Measurements from ENCODE around the gene RNF130. TPM values are rescaled to one million over a fixed set of nuclear protein-coding genes. Genes with fewer than 3 reads are reported as not detected.

Gene RNF130
- total and polyA plus RNA-seq, 2 of the 13 experiments (the other 11 are each of a cell fraction or from before 2014, with no cell fraction given): 28.2 to 28.3 TPM

- no peak; the same call in 1 of the 2 replicates for TF ChIP-seq ZNF710 (CRISPR knock-in tag; IDR thresholded peaks at IDR 0.05; ENCODE audit: borderline replicate concordance)
- no peak for TF ChIP-seq ZFY (CRISPR knock-in tag; IDR thresholded peaks at IDR 0.05)
- TF ChIP-seq PLSCR1 (CRISPR knock-in tag; IDR thresholded peaks at IDR 0.05; ENCODE audit: borderline replicate concordance): no peak
- no peak for TF ChIP-seq KAT7 (CRISPR knock-in tag; IDR thresholded peaks at IDR 0.05; ENCODE audit: borderline replicate concordance)
- no peak for TF ChIP-seq ZBTB34 (CRISPR knock-in tag; IDR thresholded peaks at IDR 0.05)
- TF ChIP-seq ZFAT (CRISPR knock-in tag; conservative IDR thresholded peaks at IDR 0.05): no peak
- TF ChIP-seq ARNT2 (CRISPR knock-in tag; IDR thresholded peaks at IDR 0.05; ENCODE audit: low read depth): no peak
- TF ChIP-seq HMGXB4 (CRISPR knock-in tag; IDR thresholded peaks at IDR 0.05; ENCODE audit: borderline replicate concordance in 1 of 2, low read depth in 1 of 2): no peak
- no peak for TF ChIP-seq ZNF839 (CRISPR knock-in tag; IDR thresholded peaks at IDR 0.05; ENCODE audit: borderline replicate concordance)
- TF ChIP-seq MZF1 (CRISPR knock-in tag; IDR thresholded peaks at IDR 0.05; ENCODE audit: borderline replicate concordance): no peak
- TF ChIP-seq SALL1 (CRISPR knock-in tag; IDR thresholded peaks at IDR 0.05): peak; percentile 39; the same call in 1 of the 2 replicates
- no peak for TF ChIP-seq RBAK (CRISPR knock-in tag; IDR thresholded peaks at IDR 0.05)
- TF ChIP-seq ZSCAN31 (CRISPR knock-in tag; IDR thresholded peaks at IDR 0.05; ENCODE audit: low read depth): no peak
- no peak for TF ChIP-seq ZNF562 (CRISPR knock-in tag; IDR thresholded peaks at IDR 0.05; ENCODE audit: borderline replicate concordance)
- no peak for TF ChIP-seq CBX2 (IDR thresholded peaks at IDR 0.05; ENCODE audit: low read depth, low read length)
- 0 out of 2 replicates have a peak, but pooled peaks have one; percentile 42 for TF ChIP-seq CBX2 (CRISPR knock-in tag; IDR thresholded peaks at IDR 0.05; ENCODE audit: low read depth)
- TF ChIP-seq TRAFD1 (CRISPR knock-in tag; IDR thresholded peaks at IDR 0.05; ENCODE audit: borderline replicate concordance): no peak
- 0 out of 2 replicates have a peak, but pooled peaks have one; percentile 28 for TF ChIP-seq ATF3 (CRISPR knock-in tag; IDR thresholded peaks at IDR 0.05)
- no peak for TF ChIP-seq ZNF775 (CRISPR knock-in tag; IDR thresholded peaks at IDR 0.05; ENCODE audit: borderline replicate concordance)
- no peak for TF ChIP-seq THYN1 (CRISPR knock-in tag; IDR thresholded peaks at IDR 0.05; ENCODE audit: borderline replicate concordance, low read depth)
These were observed 616 bp downstream of the RNF130 start (continued) for GRCh38 chr5:180070756-180071530.
